HT-29 (cell line): ENCODE results near the gene MYLIP. TPM values are rescaled to one million over a fixed set of nuclear protein-coding genes. Genes with fewer than 3 reads are reported as not detected.

Experiments
- DNase-seq: peaks from one replicate; pipeline ENCODE4 v3.0.0-alpha.2; 2015; ENCODE audit warnings: low spot score
- total RNA-seq: library from RNA; depleted of rRNA; stranded (reverse); fragments of >200 nt; shearing (Covaris generic); gene quantifications from 2 replicates; pipeline ENCODE4 v1.2.3, GENCODE V29; 2014; rRNA removed

The MYLIP gene
- 16.3 and 26.0 TPM in 2 replicates for total RNA-seq

DNA sequence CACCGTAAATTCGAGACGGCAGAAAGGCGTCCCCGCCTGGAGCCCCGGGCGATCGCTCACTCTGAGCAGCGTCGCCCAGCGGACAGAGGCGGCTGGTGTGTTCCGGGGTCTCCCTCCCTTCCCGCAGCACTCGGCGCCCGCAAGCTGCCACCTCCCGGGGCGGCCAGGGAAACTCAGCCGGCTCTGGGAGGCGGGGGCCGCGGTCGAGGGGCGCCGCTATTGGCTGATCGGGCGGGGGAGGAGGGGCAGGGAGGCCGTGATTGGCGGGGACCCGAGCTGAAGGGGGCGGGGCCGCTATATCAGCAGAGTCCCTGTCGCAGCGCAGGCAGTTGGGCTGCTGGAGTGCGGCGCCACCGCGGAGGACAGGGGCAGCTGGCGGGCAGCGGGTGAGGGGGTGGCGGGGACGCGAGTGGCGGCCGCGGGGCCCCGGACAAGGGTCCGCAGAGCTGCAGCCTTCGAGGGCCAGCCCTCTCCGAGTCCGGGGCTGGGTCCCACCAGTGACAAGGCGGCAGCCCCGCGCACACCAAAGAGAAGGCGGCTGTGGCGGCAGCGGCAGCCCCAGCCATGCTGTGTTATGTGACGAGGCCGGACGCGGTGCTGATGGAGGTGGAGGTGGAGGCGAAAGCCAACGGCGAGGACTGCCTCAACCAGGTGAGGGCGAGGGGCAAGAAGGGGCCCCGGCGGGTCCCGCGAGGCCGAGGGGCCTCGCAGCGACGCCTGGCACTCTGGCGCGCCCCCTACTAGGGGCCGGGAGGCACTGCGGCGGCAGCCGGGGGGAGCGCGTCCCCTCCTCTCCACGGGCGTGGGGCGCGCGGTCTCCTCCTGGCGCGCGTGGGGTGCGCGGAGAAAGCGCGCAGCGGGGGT lies at the start of gene MYLIP:
Gene MYLIP (plus strand): TSS at position 328 of the 864 bp plus-strand sequence. CDS start 237 bp downstream, at position 565.
- peak; percentile 95 for DNase-seq

DNA sequence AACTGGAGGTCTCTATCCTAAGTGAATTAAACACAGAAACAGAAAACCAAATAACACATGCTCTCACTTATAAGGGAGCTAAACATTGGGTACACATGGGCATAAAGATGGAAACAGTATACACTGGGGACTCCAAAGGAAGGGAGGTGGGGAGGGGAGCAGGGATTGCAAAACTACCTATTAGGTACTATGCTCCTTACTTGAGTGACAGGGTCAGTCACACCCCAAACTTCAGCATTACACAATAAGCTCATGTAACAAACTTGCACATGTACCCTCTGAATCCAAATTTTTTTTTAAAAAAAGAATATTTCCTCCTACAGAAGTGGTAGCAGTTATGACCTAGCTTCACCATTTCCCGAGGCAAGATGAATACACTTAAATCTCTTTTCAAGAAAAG lies 49.5 kb upstream of the MYLIP start:
- no peak for DNase-seq

DNA sequence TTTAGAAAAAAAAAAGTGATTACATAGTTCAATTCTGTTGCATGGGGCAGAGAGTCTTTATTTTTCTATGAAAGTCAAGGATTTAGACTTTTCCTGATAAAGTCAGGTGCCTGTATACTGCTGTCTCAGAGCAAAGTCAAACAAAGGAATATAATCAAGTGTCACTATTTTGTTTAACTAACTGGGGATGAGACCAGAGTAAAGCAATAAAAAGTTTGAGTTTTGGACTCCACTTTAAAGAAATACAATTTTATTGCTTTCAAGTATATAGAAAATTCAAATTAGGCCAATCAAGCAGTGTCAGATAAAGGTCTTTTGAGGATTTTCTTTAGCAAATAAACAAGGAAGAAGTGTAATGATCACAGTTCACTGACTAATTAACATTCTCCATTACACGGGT lies 48.7 kb upstream of the MYLIP start:
- DNase-seq: no peak

DNA sequence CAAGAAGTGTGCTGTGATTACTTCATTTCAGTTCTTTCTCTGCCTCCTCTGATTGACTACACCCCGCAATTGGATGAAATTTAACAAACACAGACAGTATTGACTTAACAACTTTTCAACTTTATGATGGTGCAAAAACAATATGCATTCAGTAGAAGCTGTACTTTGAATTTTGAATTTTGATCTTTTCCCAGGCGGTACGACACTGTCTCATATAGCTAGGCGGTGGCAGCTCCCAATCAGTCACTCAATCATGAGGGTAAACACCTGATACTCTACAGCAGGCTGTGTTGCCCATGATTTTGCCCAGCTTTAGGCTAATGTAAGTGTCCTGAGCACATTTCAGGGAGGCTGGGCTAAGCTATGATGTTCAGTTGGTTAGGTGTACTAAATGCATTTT lies 47.6 kb upstream of the MYLIP start:
- no peak for DNase-seq

DNA sequence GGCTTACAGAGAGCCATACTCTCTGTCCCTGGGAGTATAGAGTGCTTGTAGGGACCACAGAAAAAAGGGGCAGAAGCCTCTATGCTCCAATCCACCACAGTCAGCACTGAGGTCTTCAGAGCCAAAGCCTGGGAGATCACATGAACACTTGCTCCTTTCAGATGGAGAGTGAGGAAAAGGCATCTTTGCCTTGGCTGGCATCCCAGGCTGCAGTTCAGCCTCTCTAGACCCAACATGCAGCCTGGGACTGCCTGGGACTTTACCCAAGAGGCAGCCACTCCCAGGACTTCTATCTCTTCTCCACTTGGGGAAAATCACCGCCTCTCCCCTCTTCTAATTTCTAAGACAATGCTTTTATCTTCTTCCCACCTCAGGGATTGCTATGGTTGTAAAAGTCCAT lies 46.5 kb upstream of the MYLIP start:
- no peak for DNase-seq

DNA sequence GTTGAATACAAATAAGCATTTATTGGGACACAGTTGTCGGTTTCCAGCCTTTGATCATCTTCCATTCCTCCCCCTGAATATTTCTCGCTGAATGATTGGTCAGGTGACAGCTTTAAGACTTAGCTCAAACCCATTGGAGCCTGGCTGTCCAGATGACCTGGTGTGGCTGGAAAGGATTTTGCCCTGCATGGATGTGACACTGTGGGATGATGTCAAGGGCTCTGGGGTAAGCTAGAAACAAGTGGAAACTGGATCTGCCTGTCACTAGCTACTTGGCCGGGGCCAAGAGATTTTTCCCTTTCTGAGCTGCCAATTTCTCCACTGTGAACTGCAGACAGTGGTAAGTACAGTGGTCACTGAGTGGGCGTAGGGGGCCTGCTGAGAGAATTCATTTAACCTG lies 41.9 kb upstream of the MYLIP start:
- no peak for DNase-seq

DNA sequence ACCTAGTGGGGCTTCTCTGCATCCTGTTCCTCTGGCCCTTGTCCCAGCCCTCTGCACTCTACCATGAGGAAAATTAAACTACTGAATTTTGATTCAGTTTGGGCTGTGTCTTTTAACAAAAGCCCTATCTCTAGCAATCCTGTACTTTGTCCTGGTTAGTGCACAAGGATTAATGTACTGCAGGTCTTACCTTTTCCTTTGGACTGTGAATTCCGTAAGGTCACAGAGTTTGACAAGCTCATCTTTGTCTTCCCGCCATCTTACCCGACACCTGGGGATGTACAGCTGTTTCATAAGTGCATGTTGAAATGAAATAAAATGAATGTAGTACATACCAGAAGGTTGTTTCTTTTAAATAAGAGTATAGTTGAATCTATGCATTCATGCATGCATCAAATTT lies 41.5 kb upstream of the MYLIP start:
- DNase-seq: no peak

DNA sequence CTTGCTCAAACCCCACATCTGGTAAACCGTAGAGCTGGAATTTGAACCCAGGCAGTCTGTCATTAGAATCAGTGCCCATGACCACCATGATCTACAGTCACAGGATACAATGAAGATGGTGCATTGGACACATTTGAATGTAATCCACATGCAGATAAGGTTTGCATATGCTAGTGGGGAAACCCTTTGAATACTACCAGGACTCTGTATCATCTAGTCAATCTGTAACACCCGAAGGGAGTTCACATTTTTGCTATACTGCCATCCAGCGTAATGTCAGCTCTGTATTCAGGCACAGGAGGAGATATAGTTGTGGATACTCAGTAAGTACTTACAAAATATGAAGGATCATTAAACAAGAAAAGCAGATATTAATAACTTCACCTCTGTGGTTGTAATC lies 40.5 kb upstream of the MYLIP start:
- no peak for DNase-seq

DNA sequence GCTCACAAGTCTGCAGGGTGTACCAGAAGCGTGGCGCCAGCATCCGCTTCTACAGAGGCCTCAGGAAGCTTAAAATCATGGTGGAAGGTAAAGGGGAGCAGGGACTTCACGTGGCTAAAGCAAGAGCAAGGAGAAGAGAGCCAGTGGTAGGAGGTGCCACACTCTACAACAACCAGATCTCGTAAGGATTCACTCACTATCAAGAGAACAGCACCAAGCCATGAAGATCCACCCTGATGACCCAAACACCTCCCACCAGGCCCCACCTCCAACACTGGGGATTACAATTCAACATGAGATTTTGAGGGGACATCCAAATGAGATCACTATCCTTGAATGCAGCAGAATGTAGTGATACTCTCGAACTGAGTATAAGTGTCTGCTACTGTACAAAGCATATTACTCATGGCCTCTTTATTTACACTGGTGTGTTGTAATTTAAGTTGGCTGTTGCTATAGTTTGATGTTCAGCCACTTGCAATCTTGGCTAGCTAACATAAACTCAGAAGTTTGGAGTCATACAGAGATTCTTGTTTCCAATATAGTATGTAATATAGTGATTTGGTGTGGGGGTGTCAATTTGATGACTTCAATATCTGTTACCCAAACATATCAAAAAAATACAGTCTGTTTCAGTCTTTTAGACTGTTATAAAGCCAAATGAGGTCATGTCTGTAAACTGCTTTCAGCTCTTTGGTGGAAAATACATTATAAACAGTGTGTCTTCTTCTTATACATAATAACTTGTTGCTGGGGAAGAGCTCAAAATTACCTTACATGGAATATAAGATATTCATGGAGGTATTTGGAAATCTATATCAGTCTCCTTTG lies 39.4 kb upstream of the MYLIP start:
- no peak for DNase-seq

DNA sequence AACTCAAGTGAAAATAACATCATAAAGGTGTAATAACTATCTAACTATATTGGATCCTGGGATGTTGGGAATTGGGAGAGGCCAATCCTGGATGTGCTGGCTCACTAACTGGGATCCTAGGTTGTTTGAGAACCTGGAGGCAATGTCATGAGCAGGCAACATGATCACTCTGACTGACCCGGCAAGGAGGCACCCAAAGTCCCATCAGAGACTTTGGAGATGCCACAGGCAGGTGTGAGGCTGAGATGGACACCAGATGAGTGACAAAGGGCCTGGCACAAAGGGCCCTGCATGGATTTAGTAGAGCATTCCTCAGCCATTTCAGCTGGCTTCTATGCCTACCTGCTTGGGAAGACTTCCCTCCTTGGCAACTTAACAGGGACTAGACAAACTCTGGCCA lies 38.4 kb upstream of the MYLIP start:
- DNase-seq: no peak

DNA sequence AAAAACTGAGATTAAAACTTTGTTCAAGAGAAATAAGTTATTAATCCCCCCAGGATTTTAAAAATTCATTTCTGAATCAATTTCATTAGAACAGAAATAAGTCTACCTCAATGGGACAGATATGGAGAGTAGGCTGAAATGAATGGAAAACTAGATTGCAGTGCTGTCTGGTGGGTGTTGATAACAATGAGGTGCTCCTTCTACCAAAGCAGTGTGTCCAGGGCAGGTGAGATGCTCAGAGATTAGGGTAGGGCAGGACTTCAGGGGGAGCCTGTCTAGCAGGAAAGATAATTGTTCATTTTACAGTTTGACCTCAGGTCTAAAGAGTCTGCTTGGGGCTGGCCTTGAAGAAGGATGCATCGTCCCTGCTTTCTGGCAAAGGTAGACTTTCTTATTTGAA lies 38.0 kb upstream of the MYLIP start:
- DNase-seq: no peak

DNA sequence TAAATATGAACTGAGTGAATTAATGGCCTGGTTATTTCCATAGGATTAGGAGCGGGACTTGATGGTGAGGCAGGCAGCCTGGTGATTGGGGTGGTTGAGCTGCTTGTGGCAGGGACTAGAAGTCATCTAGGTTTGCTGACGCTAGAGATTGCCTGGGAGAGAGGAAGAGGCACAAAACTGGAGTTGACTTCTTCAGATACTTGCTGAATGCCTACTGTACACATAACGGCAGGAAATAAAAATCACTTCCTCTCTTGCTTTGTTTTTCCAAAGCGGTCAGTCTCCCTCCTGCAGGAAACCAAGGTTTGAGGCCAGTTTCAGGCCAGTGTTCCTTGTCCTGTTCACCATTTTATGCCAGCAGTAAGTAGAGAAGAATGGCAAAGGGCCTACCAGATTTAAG lies 36.7 kb upstream of the MYLIP start:
- DNase-seq: no peak

DNA sequence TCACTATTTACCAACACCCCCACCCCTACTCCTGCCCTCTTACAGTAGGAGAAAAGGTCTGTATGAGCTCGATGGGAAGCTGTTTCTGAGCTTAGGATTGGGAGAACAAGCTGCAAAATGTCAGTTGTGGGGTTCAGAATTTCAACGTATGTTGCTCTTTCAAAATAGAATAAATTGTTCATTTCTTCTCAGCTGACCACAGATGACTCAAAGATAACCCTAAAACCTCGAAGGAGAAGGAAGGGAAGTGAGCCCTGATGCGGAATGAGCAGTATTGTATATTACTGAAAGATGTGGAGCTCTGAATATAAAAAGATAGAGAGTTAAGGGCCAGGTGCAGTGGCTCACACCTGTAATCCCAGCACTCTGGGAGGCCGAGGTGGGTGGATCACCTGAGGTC lies 35.9 kb upstream of the MYLIP start:
- no peak for DNase-seq

DNA sequence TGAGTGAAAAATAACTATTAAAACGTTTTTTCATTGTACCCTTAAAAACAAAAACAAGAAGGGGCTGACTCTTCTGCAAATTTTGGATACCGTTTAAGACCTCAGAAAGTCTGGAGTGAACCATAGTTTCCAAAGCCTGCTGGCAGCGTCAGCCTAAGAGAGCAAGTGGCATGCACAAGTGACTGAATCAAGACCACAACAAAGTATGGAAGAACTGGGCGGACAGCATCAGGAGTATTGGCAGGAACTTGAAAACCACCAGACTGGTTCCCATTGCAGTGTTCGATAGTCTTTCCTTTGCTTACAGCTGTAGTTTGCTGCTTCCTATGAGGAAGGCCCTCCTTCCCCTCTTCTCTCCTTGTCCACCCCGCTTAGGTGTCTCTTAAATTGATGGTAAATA lies 33.7 kb upstream of the MYLIP start:
- no peak for DNase-seq

DNA sequence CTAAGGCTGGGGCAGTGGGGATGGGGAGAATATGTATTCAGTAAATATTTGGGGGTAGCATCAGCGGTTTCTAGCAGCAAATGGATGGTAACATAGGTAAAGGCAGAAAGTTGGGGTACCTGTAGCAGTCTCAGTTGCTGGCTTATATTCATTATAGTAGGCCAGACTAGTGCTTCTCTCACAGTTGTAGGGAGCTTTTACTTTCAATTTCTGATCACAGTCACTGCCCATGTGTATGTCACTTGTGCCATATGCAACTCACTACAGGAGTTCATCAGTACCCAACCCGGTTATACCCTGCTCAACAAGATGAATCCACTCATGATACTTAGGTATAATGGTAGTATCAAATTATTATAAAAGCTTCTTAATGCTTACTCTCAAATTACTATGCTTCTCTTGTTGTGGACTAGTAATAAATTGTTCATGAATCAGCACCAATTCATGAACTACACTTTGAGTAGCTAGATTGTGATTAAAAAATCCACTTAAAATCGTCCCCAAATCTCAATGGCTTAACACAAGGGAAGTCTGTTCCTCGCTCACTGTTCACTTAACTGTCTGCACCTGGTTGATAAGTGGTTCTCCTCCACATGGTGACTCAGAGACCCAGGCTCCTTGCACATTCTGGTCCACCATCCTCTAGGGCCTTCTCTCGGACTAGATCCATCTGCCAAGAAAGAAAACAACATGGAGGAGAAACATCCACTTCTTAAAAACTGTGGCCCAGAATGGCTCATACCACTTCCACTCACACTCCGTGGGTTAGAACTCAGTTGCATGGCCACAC lies 31.3 kb upstream of the MYLIP start:
- no peak for DNase-seq

DNA sequence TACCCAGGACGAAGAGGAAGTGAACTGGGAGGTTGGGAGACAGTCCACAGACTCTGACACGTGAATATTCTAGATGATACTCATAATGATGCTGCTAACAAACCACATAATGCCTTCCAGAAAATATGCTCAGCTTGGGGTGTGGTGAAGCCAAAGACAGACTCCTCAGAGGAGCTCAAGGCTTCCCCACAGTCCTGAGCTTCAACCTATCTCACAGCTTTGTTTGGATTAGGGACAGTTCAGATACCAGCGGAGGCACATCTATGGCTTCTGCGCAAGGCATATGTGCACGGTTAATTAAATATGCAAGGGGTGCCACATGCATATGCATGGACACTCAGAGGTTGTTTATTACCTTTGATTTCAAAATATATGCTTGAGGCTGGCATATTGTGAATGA lies 30.7 kb upstream of the MYLIP start:
- no peak for DNase-seq

DNA sequence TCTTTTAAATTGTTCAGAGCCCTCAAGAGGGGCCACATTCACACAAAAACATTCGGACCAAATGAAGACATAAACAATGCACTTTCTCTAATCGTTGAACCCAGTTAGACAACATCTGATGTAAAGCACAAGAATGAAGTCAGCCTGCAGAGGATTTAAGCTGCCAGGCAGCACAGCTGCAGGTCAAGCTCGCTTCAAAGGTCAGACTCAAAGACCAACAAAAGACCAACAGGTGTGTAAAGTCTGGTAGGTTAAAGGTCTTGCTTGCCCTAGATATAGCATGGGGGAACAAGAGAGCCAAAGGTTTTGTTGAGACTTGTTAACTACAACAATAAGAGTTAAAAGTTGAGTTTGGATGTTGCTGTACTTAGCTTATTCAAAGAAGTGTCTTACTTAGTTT lies 26.7 kb upstream of the MYLIP start:
- no peak for DNase-seq

DNA sequence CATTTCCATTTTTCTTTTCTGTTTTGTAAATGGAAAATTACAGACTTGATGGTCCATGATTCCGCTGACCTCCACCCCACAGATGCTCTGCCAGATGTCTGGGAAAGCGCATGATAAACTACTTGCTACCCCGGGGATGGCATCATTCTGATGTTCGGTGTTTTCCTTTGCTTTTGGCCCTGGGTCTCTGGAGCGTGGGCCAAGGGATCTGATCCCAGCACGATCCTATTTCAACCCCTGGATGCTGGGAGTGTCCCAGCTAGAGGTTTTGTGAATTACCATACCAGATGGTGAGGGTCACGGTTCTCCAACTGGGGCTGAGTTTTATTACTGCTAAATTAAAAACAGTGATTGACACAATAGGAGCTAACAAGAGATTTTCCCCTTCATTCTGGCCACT lies 25.2 kb upstream of the MYLIP start:
- no peak for DNase-seq

DNA sequence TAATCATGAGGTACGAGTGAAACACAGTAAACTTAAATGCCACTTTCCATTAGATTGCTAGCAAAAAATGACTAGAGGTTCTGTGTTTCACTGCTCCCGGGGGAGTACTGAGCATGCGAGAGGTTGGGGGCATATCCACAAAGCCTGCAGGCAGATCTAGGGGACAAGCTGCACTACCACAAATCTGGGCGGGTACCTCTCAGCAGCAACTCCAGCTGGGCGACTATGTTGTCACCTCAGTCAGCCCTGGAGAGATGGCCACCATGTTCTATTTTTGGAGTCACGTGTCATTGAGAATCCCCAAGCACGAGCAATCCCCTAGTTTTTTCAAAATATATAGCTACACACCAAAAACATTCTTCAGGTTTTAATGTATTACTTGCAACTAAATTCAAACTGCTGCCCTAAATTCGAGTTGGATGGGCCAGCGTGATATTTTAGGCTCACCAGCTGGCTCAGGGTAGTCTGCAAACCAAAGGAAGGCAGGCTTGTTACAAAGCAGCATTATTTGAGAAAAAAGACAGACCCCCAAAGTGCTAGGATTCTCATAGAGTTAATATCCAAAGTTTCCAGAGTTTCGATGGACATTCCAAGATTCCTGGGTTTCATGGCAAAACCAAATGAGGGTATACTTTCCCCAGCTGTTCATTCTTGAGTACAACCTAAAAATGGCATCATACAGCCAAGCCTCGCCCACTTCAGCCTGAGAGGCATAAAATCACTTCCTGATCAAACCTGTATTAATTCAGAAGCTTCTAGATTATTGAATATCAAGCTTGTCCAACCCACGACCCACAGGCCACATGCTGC lies 24.1 kb upstream of the MYLIP start:
- DNase-seq: no peak

DNA sequence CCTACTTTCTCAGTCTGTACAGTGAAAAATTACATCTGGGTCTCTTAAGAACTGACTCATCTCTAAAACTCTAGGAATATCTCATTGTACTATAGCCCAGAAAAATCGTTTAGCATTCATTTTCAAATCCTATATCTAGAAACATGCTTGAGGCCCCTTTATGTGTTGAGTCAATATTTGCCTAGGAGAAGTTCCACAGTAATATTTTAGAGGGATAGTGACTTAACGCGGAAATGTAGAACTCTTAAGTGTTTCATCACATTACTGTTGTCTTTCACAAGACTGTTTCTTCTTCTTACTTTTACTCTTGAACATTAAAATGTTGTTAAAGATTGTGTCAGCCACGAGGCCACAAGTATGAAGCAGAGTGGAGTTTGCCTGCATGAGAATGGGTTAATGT lies 23.0 kb upstream of the MYLIP start:
- DNase-seq: no peak
